Nephron (organoid): ENCODE measurements around the gene GRIK2.
"Not testable (repeated sequence)": the region's sequence is repeated elsewhere in the genome, so short reads cannot be mapped to it uniquely, and the experiment has no call there.

Source experiments
- H3K27ac Mint-ChIP-seq, 3 experiments: 2 replicates each; pipeline ENCODE4 v1.8.0; 2020; ENCODE audit warnings: mixed read lengths in 3 of 3, mild to moderate bottlenecking in 2 of 3, moderate library complexity in 1 of 3
- H3K27me3 Mint-ChIP-seq: 2 replicates; pipeline ENCODE4 v1.8.0; 2021; ENCODE audit warnings: low read depth, mild to moderate bottlenecking, moderate library complexity, mixed read lengths
- H3K36me3 Mint-ChIP-seq: 2 replicates; pipeline ENCODE4 v1.8.0; 2020; ENCODE audit warnings: low read depth, mixed read lengths
- H3K4me1 Mint-ChIP-seq: 2 replicates; pipeline ENCODE4 v1.8.0; 2020; ENCODE audit warnings: mixed read lengths
- H3K4me3 Mint-ChIP-seq, 3 experiments: 2 replicates each; pipeline ENCODE4 v1.8.0; 2020; ENCODE audit warnings: mild to moderate bottlenecking in 3 of 3, mixed read lengths in 3 of 3, moderate library complexity in 2 of 3
- H3K9me3 Mint-ChIP-seq: 2 replicates; pipeline ENCODE4 v1.8.0; 2020; ENCODE audit warnings: mixed read lengths
- CTCF ChIP-seq, 3 experiments: fragments of 200-600 bp; sonication (generic); IDR thresholded peaks; one replicate each; pipeline ENCODE4 v1.5.0; 2021; ENCODE audit warnings: antibody characterized with exemption in 3 of 3; ENCODE audit not compliant: unreplicated experiment in 3 of 3

The GRIK2 gene

GRCh38 chr6:101365181-101365580 is 28.3 kb upstream of the GRIK2 start:
- H3K4me3 Mint-ChIP-seq = no peak overlapping the region
- no peaks in the 10 kb centered on the region for H3K9me3 Mint-ChIP-seq
- no peaks in the 10 kb centered on the region for H3K27me3 Mint-ChIP-seq
- H3K27ac Mint-ChIP-seq = no peak overlapping the region
- TF ChIP-seq CTCF (IDR thresholded peaks at IDR 0.05; ENCODE audit: unreplicated experiment in 3 of 3) = no peak
- H3K36me3 Mint-ChIP-seq = no peaks in the 10 kb centered on the region
- H3K4me1 Mint-ChIP-seq = no peaks in the 10 kb centered on the region

GRCh38 chr6:101379926-101380325 is 13.6 kb upstream of the GRIK2 start:
- H3K9me3 Mint-ChIP-seq = no peaks in the 10 kb centered on the region
- no peak overlapping the region for H3K4me3 Mint-ChIP-seq
- TF ChIP-seq CTCF (IDR thresholded peaks at IDR 0.05; ENCODE audit: unreplicated experiment in 3 of 3) = no peak
- no peaks in the 10 kb centered on the region for H3K4me1 Mint-ChIP-seq
- H3K27me3 Mint-ChIP-seq = peaks cover 13% of the 10 kb centered on the region
- H3K36me3 Mint-ChIP-seq = no peaks in the 10 kb centered on the region
- no peak overlapping the region for H3K27ac Mint-ChIP-seq

- H3K4me3 Mint-ChIP-seq = no peak overlapping the region
- peaks cover 13% of the 10 kb centered on the region for H3K27me3 Mint-ChIP-seq
- H3K27ac Mint-ChIP-seq = no peak overlapping the region
- H3K36me3 Mint-ChIP-seq = no peaks in the 10 kb centered on the region
- no peaks in the 10 kb centered on the region for H3K4me1 Mint-ChIP-seq
- H3K9me3 Mint-ChIP-seq = no peaks in the 10 kb centered on the region
- no peak for TF ChIP-seq CTCF (IDR thresholded peaks at IDR 0.05; ENCODE audit: unreplicated experiment in 3 of 3)
Observed at GRCh38 chr6:101380897-101381630, 12.4 kb upstream of the GRIK2 start.

GRCh38 chr6:101383747-101384146 is 9.8 kb upstream of the GRIK2 start:
- H3K4me1 Mint-ChIP-seq, H3K4me3 Mint-ChIP-seq, H3K9me3 Mint-ChIP-seq, H3K36me3 Mint-ChIP-seq, H3K27ac Mint-ChIP-seq: not testable (repeated sequence)
- H3K27me3 Mint-ChIP-seq = peaks cover 13% of the 10 kb centered on the region

- Mint-ChIP-seq H3K27me3 (peaks cover 39% of the 10 kb centered on the region), H3K27ac (no peak overlapping the region), H3K4me3 (no peak overlapping the region), H3K9me3 (no peaks in the 10 kb centered on the region), H3K4me1 (no peaks in the 10 kb centered on the region), H3K36me3 (no peaks in the 10 kb centered on the region)
- TF ChIP-seq CTCF (IDR thresholded peaks at IDR 0.05; ENCODE audit: unreplicated experiment in 3 of 3) = peak; percentile 33 to 50 (median 37)
Observed at GRCh38 chr6:101386982-101387381, 6.5 kb upstream of the GRIK2 start.

- Mint-ChIP-seq H3K27me3 (peaks cover 82% of the 10 kb centered on the region), H3K36me3 (no peaks in the 10 kb centered on the region), H3K4me3 (peak overlapping the region; percentile 78 to 87 (median 86)), H3K27ac (peak overlapping the region in 1 of 3 experiments; percentile 61), H3K4me1 (peaks cover 19% of the 10 kb centered on the region), H3K9me3 (no peaks in the 10 kb centered on the region)
- TF ChIP-seq CTCF (IDR thresholded peaks at IDR 0.05; ENCODE audit: unreplicated experiment in 3 of 3) = no peak
Observed at GRCh38 chr6:101391772-101392585, 1.5 kb upstream of the GRIK2 start.
